Cardiac muscle cell (in vitro differentiated cells and primary cell): ENCODE data around the gene NUDT9. TPM values are rescaled to one million over a fixed set of nuclear protein-coding genes. Genes with fewer than 3 reads are reported as not detected.
"Not testable (repeated sequence)": the region's sequence is repeated elsewhere in the genome, so short reads cannot be mapped to it uniquely, and the experiment has no call there.

ENCODE experiments used
- DNase-seq, 2 donors: peaks; one replicate each; pipeline versions ENCODE4 v3.0.0 to v3.0.0-alpha.2; 2010 to 2017; ENCODE audit warnings: low read depth in 1 of 2, low spot score in 1 of 2
- H3K27ac ChIP-seq: fragments of 200-600 bp; sonication (generic); 2 replicates; pipeline ENCODE4 v1.5.1; 2016
- H3K27me3 ChIP-seq: fragments of 200-600 bp; sonication (generic); 2 replicates; pipeline ENCODE4 v1.6.0; 2016; ENCODE audit warnings: control low read depth
- H3K36me3 ChIP-seq: fragments of 200-600 bp; sonication (generic); 2 replicates; pipeline ENCODE4 v1.5.1; 2016; ENCODE audit warnings: control low read depth
- H3K4me1 ChIP-seq: fragments of 200-600 bp; sonication (generic); 2 replicates; pipeline ENCODE4 v1.8.1; 2017; ENCODE audit warnings: low read depth, mild to moderate bottlenecking, mixed run types
- H3K4me3 ChIP-seq: fragments of 200-600 bp; sonication (generic); 2 replicates; pipeline ENCODE4 v1.5.1; 2016; ENCODE audit warnings: mild to moderate bottlenecking
- H3K9me3 ChIP-seq: fragments of 200-600 bp; sonication (generic); 2 replicates; pipeline ENCODE4 v1.5.1; 2017; ENCODE audit warnings: low read depth, mild to moderate bottlenecking, control low read depth
- polyA plus RNA-seq: library from polyadenylated mRNA; unstranded; fragments of >200 nt; fragmentation: Nextera tagmentation; extraction: Ambion mirVana; gene quantifications from 2 replicates; pipeline ENCODE4 v1.2.1, GENCODE V29; 2016
- total RNA-seq: library from RNA; depleted of rRNA; stranded (reverse); fragments of >200 nt; gene quantifications from 2 replicates; pipeline ENCODE4 v1.2.3, GENCODE V29; 2016
- TF ChIP-seq, protein P1 (sequence below): IDR thresholded peaks from 2 replicates; pipeline ENCODE4 v1.5.1; 2012; ENCODE audit warnings: low read depth, mild to moderate bottlenecking, low read length

NUDT9 gene
- total and polyA plus RNA-seq, 2 experiments from 2014 or later: 21.8 to 41.6 TPM

DNA sequence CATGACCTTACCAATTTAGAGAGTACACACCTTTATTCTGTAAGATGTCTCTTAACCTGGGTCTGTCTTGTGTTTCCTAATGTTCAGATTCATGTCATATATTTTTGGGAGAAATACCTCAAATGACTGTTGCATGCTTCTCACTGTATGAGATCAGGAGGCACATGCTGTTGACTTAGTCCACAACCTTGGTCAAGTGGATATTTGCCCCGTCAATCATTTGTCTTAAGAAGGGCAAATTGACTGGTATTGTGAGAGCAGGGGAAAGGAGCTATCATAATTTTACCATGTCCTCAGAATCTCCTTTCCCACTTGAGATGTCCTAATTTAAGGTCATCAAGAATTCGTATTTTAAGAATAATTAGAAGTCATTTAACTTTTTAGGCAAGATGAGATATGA is 11.0 kb downstream of the NUDT9 start:
- H3K9me3 ChIP-seq: no peaks in the 10 kb centered on the region
- H3K4me3 ChIP-seq: no peak overlapping the region
- no peaks in the 10 kb centered on the region for H3K27me3 ChIP-seq
- TF ChIP-seq, protein P1, sequence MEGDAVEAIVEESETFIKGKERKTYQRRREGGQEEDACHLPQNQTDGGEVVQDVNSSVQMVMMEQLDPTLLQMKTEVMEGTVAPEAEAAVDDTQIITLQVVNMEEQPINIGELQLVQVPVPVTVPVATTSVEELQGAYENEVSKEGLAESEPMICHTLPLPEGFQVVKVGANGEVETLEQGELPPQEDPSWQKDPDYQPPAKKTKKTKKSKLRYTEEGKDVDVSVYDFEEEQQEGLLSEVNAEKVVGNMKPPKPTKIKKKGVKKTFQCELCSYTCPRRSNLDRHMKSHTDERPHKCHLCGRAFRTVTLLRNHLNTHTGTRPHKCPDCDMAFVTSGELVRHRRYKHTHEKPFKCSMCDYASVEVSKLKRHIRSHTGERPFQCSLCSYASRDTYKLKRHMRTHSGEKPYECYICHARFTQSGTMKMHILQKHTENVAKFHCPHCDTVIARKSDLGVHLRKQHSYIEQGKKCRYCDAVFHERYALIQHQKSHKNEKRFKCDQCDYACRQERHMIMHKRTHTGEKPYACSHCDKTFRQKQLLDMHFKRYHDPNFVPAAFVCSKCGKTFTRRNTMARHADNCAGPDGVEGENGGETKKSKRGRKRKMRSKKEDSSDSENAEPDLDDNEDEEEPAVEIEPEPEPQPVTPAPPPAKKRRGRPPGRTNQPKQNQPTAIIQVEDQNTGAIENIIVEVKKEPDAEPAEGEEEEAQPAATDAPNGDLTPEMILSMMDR: no peak
- H3K36me3 ChIP-seq: peaks cover 13% of the 10 kb centered on the region
- H3K4me1 ChIP-seq: no peaks in the 10 kb centered on the region
- no peak overlapping the region for H3K27ac ChIP-seq
- DNase-seq: no peak

DNA sequence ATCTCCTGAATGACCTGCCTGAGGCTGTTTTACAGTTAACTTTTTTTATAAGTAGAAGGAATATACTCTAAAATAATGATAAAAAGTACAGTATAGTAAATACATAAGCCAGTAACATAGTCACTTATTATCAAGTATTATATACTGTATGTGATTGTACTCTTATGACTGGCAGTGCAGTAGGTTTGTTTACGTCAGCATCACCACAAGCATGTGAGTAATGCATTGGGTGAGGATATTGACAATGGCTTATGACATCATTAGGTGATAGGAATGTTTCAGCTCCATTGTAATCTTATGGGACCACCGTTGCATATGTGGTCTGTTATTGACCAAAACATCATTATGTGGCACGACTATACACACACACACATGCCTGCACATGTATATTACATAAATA is 20.5 kb downstream of the NUDT9 start:
- Histone ChIP-seq H3K9me3 (no peaks in the 10 kb centered on the region), H3K36me3 (peaks cover 38% of the 10 kb centered on the region), H3K27me3 (no peaks in the 10 kb centered on the region), H3K4me1 (no peaks in the 10 kb centered on the region), H3K27ac (no peak overlapping the region), H3K4me3 (no peak overlapping the region)
- TF ChIP-seq, protein P1: no peak
- no peak for DNase-seq

DNA sequence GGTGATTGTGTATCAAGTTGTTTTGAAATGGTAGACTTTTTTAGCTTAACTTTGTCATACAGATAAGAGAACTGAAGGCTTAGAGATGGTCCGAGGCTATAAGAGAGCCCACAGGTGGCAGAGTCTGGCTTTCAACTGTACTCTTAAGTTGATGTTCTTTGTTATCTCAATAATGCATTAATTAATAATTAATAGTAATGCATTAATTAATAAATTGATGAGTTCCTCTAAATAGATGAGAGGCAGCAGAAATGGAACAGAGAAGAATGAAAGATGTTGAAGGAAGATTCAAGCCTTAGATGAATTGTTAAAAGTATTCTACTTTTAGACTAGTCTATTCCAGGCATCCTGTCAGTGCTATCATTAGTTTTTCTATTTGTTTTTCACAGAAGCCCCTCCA is 22.4 kb downstream of the NUDT9 start:
- Histone ChIP-seq H3K27me3 (no peaks in the 10 kb centered on the region), H3K27ac (no peak overlapping the region), H3K9me3 (no peaks in the 10 kb centered on the region), H3K4me1 (no peaks in the 10 kb centered on the region), H3K36me3 (peaks cover 34% of the 10 kb centered on the region), H3K4me3 (no peak overlapping the region)
- TF ChIP-seq, protein P1: no peak
- no peak for DNase-seq

DNA sequence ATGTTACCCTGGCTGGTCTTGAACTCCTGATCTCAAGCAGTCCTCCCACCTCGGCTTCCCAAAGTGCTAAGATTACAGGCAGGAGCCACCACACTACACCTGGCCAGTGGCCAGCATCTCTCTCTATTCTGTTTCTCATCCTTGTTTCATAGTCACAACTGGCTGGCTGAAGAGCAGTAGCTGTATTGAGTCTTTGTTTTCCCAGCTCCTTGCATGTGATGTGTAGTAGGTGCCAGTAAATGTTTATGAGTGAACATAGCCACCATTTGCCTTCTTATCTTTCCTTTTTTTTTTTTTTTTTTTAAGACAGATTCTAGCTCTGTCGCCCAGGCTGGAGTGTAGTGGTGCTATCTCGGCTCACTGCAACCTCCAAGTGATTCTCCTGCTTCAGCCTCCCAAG is 23.6 kb downstream of the NUDT9 start:
- TF ChIP-seq, protein P1: no peak
- no peaks in the 10 kb centered on the region for H3K27me3 ChIP-seq
- H3K4me1 ChIP-seq: no peaks in the 10 kb centered on the region
- H3K36me3 ChIP-seq: peaks cover 38% of the 10 kb centered on the region
- H3K27ac ChIP-seq: no peak overlapping the region
- no peak for DNase-seq
- no peak overlapping the region for H3K4me3 ChIP-seq
- H3K9me3 ChIP-seq: no peaks in the 10 kb centered on the region

DNA sequence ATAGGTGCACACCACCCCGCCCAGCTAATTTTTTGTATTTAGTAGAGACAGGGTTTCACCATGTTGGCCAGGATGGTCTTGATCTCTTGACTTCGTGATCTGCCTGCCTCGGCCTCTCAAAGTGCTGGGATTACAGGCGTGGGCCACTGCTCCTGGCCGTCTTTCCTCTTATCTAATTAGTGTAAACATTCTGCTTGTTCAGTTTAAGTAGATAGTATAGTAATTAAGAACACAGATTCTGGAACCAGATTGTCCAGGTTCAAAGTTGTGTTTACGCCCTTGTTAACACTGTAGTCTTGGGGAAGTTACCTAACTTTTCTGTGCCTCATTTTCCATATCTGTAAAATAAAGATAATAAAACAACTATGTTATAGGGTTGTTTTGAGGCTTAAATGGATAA is 24.0 kb downstream of the NUDT9 start:
- not testable (repeated sequence) for H3K4me3 ChIP-seq, H3K4me1 ChIP-seq, H3K27me3 ChIP-seq, DNase-seq, H3K9me3 ChIP-seq, H3K27ac ChIP-seq
- H3K36me3 ChIP-seq: peaks cover 41% of the 10 kb centered on the region

DNA sequence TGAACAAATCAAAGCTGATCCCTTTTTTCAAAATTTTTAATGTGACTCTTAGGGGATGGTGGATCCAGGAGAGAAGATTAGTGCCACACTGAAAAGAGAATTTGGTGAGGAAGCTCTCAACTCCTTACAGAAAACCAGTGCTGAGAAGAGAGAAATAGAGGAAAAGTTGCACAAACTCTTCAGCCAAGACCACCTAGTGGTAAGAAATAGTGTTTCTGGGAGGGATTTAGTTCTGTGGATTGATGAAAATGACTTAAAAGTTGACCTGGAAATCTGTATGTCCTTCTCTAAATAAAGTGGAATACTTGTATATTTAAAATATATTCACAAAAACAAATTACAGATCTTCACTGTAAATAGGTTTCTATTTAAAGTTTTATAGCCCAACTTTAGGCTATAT is 29.2 kb downstream of the NUDT9 start:
- no peaks in the 10 kb centered on the region for H3K4me1 ChIP-seq
- TF ChIP-seq, protein P1: no peak
- no peaks in the 10 kb centered on the region for H3K9me3 ChIP-seq
- DNase-seq: no peak
- H3K36me3 ChIP-seq: peaks cover 37% of the 10 kb centered on the region
- no peak overlapping the region for H3K27ac ChIP-seq
- H3K4me3 ChIP-seq: no peak overlapping the region
- H3K27me3 ChIP-seq: no peaks in the 10 kb centered on the region
